C4-2B (cell line): Measurements from ENCODE around the gene COL28A1.

Source experiments
- ZFX ChIP-seq: fragments of 450-650 bp; IDR thresholded peaks from 2 replicates; pipeline ENCODE4 v1.6.1; 2017
- TF ChIP-seq, protein P1 (sequence below): fragments of 450-650 bp; conservative IDR thresholded peaks from 2 replicates; pipeline ENCODE4 v1.5.1; 2017; ENCODE audit warnings: mild to moderate bottlenecking

DNA sequence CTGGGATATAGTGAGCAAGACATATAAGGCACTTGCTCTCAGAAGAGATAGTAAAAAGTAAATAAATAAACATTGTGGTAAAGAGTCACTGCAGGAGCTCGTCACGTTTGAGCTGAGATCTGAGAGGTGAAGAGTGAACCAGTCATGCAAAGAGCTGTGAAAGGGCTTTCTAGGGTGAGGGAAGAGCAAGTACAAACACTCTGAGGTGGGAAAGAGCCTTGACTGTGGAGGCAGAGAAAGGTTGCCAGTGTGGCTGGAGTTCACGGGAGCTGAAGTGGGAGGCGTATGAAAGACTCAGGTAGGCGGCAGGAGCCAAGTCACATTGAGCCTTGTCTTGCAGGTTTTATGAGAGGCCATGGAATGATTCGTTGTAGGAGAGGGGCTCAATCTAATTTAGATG is 212.3 kb downstream of the COL28A1 start:
- TF ChIP-seq, protein P1, sequence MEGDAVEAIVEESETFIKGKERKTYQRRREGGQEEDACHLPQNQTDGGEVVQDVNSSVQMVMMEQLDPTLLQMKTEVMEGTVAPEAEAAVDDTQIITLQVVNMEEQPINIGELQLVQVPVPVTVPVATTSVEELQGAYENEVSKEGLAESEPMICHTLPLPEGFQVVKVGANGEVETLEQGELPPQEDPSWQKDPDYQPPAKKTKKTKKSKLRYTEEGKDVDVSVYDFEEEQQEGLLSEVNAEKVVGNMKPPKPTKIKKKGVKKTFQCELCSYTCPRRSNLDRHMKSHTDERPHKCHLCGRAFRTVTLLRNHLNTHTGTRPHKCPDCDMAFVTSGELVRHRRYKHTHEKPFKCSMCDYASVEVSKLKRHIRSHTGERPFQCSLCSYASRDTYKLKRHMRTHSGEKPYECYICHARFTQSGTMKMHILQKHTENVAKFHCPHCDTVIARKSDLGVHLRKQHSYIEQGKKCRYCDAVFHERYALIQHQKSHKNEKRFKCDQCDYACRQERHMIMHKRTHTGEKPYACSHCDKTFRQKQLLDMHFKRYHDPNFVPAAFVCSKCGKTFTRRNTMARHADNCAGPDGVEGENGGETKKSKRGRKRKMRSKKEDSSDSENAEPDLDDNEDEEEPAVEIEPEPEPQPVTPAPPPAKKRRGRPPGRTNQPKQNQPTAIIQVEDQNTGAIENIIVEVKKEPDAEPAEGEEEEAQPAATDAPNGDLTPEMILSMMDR: no peak
- TF ChIP-seq ZFX: no peak
